22Rv1 (cell line): ENCODE measurements around the gene CISH.
A peak's percentile ranks its signal among the peaks of the same experiment; 100 is the strongest.

Experiments used
- H3K27ac ChIP-seq: fragments of 450-650 bp; 2 replicates; pipeline ENCODE4 v1.5.1; 2017
- ZFX ChIP-seq: fragments of 450-650 bp; IDR thresholded peaks from 2 replicates; pipeline ENCODE4 v1.6.1; 2017; ENCODE audit warnings: antibody characterized with exemption, borderline replicate concordance
- TF ChIP-seq, protein P1 (sequence below): fragments of 450-650 bp; IDR thresholded peaks from 2 replicates; pipeline ENCODE4 v1.5.1; 2017; ENCODE audit warnings: mild to moderate bottlenecking

The CISH gene

DNA sequence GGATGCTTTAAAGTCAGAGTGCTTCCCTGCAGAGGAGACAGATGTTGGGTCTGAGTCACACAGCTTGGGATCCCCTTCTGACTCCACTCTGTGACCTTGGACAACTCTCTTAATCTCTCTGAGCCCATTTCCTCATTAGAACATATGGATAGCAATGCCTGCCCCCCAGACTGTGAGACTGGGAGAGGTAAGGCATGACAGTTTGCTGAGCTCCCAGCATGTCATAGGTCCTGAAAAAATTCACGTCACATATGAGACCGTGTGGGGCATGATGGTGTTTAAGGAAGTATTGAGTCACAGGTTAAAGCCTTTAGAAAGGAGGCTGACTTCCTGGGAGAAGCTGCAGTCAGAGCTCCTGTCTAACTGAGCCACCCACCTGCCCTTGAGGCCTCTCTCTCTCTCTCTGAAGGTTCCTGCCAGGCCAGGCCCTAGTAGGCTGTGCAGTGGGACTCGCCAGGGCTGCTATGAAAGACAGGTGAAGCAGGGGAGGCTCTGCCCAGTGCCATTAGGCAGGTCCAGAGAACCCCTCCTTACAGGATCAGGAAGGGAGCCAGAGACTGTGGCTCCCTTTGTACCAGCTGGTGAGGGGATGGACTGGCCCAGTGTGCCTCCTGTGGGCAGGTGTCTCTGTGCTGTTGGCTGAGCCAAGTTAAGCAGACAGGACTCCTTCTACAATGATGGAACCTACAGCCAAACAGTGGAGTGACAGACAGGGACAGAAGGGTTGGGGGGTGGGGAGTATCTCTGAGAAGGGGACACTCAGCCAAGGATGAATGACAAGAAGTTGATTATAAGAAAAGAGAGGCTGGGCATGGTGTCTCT is 43.6 kb upstream of the CISH start:
- H3K27ac ChIP-seq, result no peak overlapping the region
- no peak for TF ChIP-seq ZFX
- TF ChIP-seq, protein P1, sequence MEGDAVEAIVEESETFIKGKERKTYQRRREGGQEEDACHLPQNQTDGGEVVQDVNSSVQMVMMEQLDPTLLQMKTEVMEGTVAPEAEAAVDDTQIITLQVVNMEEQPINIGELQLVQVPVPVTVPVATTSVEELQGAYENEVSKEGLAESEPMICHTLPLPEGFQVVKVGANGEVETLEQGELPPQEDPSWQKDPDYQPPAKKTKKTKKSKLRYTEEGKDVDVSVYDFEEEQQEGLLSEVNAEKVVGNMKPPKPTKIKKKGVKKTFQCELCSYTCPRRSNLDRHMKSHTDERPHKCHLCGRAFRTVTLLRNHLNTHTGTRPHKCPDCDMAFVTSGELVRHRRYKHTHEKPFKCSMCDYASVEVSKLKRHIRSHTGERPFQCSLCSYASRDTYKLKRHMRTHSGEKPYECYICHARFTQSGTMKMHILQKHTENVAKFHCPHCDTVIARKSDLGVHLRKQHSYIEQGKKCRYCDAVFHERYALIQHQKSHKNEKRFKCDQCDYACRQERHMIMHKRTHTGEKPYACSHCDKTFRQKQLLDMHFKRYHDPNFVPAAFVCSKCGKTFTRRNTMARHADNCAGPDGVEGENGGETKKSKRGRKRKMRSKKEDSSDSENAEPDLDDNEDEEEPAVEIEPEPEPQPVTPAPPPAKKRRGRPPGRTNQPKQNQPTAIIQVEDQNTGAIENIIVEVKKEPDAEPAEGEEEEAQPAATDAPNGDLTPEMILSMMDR, result no peak

DNA sequence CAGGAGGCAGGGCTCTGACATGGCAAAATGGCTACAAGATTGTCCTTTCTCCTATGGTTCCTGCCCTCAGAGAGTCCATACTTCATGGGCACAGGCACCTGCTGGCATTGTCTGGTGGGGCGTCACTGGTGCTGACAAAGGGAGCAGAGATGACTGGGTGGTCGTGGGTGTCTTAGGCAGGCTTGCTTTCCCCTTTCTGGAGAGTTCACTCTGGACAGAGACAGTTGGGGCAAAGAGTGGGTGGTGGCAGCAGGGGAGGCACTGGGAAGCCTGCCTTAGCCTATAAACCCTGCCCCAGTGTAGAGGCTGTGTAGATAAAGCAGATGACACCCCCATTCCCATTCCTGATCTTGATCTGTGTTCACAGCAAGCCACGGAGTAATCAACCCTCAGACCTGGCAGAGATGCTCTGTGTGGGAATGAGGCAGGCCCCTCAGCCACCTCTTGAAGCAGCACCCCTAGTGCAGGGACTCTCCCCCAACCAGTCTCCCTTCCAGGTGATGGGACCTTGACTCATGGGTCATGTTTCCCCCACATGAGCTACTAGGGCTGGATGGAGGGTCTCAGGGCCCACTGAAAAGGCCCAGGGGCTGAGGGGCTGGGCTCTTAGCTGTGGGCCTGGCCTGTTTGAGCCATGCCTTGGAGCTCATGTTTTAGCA is 42.5 kb upstream of the CISH start:
- no peak for TF ChIP-seq ZFX
- TF ChIP-seq, protein P1, result no peak
- no peak overlapping the region for H3K27ac ChIP-seq

DNA sequence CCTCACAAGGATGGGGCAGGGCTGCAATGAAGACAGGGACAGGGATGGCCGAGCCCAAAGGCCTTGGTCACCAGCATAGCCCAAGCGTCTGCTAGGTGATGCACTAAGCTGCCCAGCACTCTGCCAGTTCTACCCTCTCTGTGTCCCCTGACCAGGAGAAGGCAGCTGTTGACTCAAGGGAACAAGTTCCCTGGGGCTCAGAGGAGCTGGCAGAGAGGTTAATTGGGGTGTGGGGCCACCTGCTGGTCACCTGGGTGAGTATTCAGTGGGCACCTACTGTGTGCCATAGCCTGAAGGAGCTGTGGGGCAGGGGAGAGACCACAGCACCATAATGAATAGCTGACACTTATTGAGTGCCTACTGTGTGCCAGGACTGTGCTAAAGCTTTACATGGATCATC is 41.1 kb upstream of the CISH start:
- TF ChIP-seq, protein P1, result peak; percentile 37; the same call in 1 of the 2 replicates
- no peak for TF ChIP-seq ZFX
- H3K27ac ChIP-seq, result no peak overlapping the region

DNA sequence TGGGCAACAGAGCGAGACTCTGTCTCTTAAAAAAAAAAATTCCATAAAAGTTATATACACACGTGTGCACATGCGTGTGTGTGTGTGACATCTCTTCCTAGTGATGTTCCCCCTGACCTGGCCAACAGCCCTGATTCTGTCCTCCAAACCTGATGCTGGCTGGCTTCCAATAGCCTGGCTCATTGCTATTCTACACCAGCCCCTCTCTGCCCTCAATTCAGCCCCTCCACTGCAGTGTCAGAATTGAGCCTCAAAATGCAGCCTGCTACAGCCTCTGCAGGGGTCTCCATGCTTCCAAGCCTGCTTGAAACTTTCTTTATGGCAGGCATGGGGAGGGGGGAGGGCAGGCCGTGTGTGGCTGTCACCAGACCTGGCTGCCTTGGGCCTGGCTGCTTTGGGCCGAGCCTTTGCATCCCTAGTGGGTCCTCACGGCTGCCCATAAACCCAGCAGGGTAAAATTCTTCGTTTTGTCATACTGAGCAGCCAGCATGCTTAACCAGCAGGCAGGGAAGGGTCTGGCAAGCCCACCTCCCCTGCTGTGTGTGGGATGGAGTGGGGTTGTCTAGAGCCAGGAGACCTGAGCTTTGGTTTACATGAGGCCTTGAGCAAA is 40.5 kb upstream of the CISH start:
- TF ChIP-seq, protein P1, result no peak
- TF ChIP-seq ZFX, result no peak
- H3K27ac ChIP-seq, result no peak overlapping the region

DNA sequence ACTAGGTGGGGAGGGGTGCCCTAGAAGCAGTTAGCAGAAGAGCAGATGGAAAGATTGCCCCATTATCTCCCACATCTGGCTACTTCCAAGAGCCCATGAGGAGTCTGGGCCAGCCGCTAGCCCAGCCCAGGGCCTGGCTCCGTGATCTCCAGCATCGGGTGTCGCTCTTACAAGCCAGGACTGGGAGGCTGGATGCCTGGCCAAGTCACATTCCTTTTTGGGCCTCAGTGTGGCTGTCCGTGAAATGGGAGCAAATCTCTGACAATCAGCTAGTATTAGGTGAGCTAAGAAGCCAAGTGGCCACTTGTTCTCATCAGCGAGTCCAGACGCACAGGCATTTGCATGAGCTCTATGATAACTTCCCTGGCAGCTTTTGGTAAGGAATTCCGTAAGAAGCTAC is 39.9 kb upstream of the CISH start:
- no peak for TF ChIP-seq ZFX
- TF ChIP-seq, protein P1, result no peak
- H3K27ac ChIP-seq, result no peak overlapping the region

DNA sequence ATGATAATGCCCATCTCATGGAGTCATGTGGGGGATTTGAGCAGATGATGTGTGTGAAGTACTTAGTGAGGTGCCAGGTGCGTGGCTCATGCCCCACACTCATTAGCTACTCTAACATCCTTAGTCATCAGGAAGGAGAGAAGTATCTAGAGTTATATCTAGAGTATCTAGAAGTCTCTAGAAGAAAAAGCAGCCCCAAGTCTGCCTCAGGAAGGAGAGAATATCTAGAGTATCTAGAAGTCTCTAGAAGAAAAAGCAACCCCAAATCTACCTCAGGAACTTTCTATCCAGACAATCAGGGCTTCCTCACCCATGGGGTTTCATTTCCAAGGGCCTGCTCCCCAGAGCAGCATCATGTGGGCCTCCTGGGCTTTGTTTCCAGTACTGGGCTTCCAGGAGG is 38.4 kb upstream of the CISH start:
- no peak overlapping the region for H3K27ac ChIP-seq
- TF ChIP-seq, protein P1, result no peak
- no peak for TF ChIP-seq ZFX
